Cardiac ventricle fibroblast (primary cell): Measurements from ENCODE around the gene CRX. TPM values are rescaled to one million over a fixed set of nuclear protein-coding genes. Genes with fewer than 3 reads are reported as not detected.

Source experiments
- total RNA-seq: library from RNA; depleted of rRNA; stranded (reverse); fragments of >200 nt; gene quantifications from 2 replicates; pipeline ENCODE4 v1.2.3, GENCODE V29; 2015

The CRX gene
- not detected in 2 replicates for total RNA-seq

GRCh38 chr19:47821460-47822020, at the start of gene CRX:
CRX (plus strand) TSS chr19:47821937; CDS start chr19:47834444, 12,507 bp downstream.

GRCh38 chr19:47778049-47778953, 43.4 kb upstream of the CRX start, which contains the start of gene SELENOW:
SELENOW (plus strand) TSS chr19:47778703; CDS start chr19:47778786, 83 bp downstream.

GRCh38 chr19:47804451-47804850, 17.3 kb upstream of the CRX start, which contains the start of gene TPRX1:
TPRX1 (minus strand) TSS chr19:47804551; CDS start chr19:47804539, 12 bp downstream.

GRCh38 chr19:47858646-47859285, 37.0 kb downstream of the CRX start, which contains the start of gene TPRX2:
TPRX2 (plus strand) TSS chr19:47859235; CDS start chr19:47859247, 12 bp downstream.

GRCh38 chr19:47886010-47886559, 64.3 kb downstream of the CRX start, which contains the start of gene SULT2A1:
SULT2A1 (minus strand) TSS chr19:47886315; CDS start chr19:47886257, 58 bp downstream.

Other genes starting within 250 kb of the CRX start
- not detected in 2 replicates for gene ZNF541, start 248.8 kb upstream of the CRX start, total RNA-seq
- gene BICRA, start 212.8 kb upstream of the CRX start, total RNA-seq = 14.9 and 22.2 TPM in 2 replicates
- 339 and 398 TPM in 2 replicates for gene EHD2, start 108.5 kb upstream of the CRX start, total RNA-seq
- 309 and 350 TPM in 2 replicates for gene NOP53, start 76.4 kb upstream of the CRX start, total RNA-seq
- 145 and 163 TPM in 2 replicates for gene SELENOW, start 43.2 kb upstream of the CRX start, total RNA-seq
- gene TPRX1, start 17.4 kb upstream of the CRX start, total RNA-seq = not detected in 2 replicates
- not detected in 2 replicates for gene TPRX2, start 37.3 kb downstream of the CRX start, total RNA-seq
- gene SULT2A1, start 64.4 kb downstream of the CRX start, total RNA-seq = not detected in 2 replicates
- gene BSPH1, start 170.2 kb downstream of the CRX start, total RNA-seq = not detected in 2 replicates
- gene ELSPBP1, start 172.7 kb downstream of the CRX start, total RNA-seq = not detected in 2 replicates
- not detected in 2 replicates for gene CABP5, start 222.1 kb downstream of the CRX start, total RNA-seq